GM19438 (cell line): ENCODE measurements around the gene DLG2.

Experiments
- ATAC-seq: cut with Tn5 transposase; IDR thresholded peaks from one replicate; pipeline ENCODE4 v1.9.1; 2021; ENCODE audit warnings: low read depth; ENCODE audit not compliant: unreplicated experiment

DLG2 gene

DNA sequence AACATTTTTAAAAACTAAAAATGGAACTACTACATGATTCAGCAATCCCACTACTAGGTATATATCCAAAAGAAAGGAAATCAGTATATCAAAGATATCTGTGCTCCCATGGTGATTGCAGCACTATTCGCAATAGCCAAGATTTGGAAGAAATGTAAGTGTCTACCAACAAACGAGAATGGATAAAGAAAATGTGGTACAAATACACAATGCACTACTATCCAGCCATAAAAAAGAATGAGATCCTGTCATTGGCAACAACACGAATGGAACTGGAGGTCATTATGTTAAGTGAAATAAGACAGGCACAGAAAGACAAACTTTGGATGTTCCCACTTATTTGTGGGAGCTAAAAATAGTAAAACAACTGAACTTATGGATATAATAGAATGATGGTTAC lies 1765.1 kb downstream of the DLG2 start:
- ATAC-seq: no peak

DNA sequence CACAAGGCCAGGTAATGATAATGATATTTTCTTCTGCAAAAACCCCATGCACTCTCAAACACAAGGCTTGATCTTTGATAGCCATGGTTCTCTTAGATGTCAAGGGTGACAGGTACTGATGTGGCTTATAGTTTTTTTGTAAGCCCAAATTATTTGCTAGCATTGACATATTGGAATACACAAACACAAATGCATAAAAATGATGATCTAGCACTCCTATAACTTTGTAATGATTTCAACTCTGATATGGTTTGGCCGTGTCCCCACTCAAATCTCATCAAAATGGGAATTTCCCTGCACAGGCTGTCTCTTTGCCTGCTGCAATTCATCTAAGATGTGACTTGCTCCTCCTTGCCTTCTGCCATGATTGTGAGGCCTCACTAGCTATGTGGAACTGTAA lies 1768.5 kb downstream of the DLG2 start:
- no peak for ATAC-seq

DNA sequence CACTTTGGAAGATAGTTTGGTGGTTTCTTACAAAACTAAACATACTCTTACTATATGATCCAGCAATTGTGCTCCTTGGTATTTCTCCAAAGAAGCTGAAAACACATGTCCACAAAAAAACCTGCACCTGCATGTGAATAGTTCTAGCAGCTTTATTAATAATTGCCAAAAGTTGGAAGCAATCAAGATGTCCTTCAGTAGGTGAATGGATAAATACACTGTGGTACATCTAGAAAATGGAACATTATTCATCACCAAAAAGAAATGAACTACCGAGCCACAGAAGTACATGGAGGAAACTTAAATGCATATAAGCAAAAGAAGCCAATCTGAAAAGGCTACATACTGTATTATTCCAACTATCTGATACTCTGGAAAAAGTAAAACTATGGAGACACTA lies 1771.9 kb downstream of the DLG2 start:
- no peak for ATAC-seq

DNA sequence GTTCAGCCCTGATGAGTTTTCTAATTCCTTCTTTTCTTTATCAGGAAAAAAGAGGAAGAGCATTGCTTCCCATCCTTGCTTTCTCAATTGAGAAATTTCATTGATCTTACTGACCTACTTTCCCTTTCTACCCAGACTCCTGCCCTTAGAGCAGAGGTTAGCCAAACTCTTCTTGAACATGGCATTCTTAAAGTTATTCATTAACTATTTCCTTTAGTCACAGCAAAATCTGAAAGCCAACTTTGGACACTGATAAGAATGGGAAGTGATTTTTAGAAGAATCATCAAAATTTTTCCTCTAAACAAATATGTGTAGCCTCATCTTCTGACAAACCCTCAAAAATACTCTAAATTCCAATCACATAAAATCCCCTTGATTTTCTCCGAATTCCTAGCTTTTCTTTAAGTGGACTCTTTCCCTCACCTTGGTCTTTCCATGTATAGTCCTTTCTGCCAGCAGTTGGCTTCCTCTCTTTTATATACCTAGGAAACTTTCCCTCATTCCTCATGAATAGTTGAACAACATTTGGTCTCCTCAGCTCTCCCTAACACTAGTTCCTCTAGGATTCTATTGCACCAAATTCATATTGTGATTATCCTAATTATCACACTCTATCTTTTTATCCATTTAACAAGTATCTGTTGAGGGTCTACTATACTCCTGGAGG lies 1774.2 kb downstream of the DLG2 start:
- ATAC-seq: no peak

DNA sequence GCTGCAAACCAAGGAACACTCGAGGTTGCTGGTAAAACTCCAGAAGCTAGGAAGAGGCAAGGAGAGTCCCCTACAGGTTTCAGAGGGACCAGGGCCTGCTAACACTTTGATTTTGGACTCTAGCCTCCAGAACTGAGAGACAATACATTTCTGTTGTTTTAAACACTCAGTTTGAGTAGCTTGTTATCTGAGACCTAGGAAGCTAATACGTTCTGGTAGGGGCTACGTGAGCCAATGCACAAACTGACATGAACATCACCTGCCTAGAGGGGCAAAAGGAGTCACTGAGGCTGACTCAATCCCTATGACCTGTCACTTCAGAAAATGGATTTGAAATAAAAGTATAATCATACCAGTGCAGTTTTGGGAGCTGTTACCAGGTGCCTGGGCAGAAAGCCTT lies 1775.1 kb downstream of the DLG2 start:
- no peak for ATAC-seq

DNA sequence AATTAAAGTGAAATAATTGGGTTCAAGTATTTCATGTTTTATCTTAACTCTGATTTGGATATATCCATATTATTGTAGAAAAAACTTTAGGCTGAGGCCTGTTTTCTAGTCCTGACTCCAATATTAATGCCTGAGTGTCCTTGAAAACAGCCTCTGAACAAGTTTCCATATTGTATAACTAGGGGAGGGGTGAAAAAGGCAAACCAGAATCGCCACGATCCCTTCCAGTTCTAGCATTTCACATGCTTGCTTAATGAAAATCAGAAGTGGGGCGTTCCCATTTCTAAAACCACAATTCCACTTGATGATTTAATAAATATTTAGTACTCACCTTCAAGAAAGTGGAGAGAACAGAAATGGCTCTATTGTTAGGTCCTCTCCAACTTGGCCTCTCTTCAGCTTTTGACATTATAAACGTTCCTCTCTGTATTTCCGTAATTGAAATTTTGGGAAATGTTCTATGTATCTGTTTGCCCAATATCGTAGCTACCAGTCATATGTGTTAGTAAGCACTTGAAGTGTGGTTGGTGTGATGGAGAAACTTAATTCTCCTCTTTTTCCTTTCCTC lies 1779.6 kb downstream of the DLG2 start:
- no peak for ATAC-seq

DNA sequence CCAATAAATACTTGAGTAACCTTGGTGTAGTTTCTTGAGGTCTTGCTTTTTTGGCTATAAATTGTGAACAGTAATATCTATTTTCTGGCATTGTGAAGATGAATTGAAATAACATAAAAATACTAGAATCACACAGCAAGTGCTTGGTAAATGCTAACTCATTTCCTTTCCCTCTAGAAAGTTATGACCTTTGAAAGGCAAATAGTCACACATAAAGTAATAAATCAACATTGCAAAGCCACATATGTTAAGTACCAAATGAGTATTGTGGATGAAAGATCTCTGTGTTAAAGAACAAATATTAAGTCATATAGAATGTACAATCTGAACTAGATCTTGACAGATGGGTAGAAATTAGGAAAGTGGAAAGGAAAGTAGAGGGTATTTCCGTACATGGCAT lies 1781.3 kb downstream of the DLG2 start:
- ATAC-seq: no peak

DNA sequence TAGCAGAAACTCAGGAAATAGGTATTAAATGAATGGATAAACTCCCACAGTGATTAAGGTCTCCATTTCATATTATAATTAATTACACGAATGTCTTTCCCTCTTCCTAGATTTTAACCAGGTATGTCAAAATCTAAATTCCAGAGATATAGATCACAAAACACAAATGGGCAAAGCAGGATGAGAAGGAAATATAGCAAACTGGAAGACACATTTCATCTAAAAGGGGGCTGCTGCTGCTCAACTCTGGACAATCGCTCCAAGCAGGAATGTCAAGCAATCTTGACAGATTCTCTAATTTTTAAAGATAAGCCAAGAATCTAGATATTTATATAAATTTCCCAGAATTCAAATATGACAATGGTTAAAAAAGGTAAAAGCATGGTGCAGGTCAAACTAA lies 1786.8 kb downstream of the DLG2 start:
- no peak for ATAC-seq

DNA sequence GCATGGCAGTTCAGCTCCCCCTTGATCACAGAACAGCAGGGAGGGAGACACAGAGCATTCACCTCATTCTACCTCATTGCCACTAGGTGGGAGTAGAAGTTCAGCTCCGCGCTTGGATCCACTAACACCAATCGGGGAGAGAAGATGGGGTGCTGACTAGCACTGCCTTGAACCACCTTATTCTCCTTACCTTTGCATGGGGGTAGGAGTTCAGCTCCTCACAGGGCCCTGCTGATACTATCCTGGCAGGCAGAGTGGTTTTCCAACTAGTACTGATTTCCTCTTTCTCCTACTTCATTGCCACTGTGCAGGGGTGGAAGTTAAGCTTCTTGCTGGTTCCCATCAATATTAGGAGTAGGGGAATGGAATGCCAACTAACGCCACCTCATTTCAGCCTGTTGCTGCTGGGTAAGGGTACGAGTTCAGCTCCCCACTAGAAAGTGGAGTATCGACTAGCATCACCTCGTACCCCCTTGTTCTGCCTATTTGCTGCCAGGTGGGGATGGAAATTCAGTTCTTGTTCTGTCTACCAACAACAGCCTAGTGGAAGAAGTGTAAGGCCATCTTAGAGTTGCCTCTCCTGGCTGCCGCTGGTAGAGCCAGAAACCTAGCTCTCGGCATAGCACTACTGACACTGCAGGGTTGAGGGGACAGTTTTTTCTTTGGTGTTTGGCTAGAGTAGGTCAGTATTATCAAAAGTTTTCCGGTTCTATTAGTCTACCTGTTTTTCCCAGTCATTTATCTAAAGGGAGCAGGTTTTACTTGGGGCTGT lies 1790.1 kb downstream of the DLG2 start:
- peak; percentile 83 for ATAC-seq

DNA sequence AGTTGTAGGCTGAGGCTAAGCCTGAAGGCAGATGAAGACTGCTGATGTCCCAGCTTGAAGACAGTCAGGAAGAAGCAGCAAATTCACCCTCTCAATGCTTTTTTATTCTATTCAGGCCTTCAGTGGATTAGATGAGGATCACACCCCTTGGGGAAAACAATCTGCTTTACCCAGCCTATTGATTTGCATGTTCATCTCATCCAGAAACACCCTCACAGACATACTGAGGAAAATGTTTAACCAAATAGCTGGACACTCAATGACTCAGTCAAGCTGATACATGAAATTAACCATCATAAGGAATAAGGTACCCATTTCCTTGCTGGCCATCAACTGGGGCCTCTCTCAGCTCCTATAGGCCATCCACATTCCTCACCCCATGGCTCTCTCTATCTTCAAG lies 1791.1 kb downstream of the DLG2 start:
- ATAC-seq: no peak

DNA sequence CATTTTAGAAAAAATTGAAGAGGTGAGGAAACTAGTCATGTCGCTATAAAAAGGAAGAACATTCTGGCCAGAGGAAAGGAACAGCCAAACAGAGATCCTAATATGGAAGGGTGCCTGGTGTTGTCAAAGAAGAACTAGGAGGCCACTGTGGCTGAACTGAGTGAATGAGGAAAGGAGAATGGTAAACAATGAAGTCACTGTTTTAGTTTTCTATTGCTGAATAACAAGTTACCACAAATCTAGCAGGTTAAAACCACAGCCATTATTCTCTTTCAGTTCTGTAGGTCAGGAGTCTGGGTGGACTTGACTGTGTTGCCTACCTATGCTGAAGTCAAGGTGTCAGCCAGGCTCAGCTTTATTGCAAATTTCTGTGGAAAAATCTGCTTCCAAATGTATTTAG lies 1791.7 kb downstream of the DLG2 start:
- peak; percentile 83 for ATAC-seq

DNA sequence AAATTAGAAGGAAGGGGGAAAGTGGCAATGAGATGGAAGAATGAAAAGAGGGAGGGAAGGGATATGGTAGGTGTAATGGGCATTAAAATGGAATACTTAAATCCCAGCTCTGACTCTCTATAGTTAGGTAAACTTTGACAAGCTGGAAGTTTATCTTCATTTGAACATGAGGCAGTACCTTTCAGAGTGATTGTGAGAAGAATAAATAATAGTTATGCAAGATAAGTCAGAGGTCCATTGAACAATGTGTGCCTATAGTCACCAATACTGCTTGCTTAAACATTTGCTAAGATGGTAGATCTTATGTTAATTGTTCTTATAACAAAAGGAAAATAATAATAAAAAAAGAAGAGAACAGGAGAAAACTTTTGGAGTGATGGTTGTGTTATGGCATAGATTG lies 1795.2 kb downstream of the DLG2 start:
- ATAC-seq: no peak

DNA sequence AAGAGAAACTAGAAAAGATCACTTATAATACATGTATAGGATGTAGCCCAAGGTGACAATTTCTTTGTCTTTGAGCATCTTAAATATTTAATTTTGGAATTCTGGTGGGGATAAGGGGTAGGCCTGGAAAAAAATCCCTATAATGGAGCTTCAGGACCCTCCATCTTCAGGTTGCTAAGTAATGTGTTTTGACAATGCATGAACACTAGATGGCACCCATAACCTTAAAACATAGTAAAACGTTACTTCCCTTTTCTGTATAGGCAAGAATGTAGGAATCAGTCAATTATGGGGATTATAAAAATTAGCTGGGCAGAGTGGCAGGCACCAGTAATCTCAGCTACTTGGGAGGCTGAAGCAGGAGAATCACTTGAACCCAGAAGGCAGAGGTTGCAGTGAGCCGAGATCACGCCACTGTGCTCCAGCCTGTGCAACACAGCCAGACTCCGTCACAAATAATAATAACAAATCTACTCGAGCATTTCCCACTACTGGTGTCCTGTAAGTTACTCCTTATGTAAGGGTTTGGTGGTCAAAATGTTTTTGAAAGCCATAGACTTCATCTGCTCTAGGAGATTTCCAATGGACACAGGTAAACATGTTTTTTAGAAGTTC lies 1799.1 kb downstream of the DLG2 start:
- peak; percentile 76 for ATAC-seq

DNA sequence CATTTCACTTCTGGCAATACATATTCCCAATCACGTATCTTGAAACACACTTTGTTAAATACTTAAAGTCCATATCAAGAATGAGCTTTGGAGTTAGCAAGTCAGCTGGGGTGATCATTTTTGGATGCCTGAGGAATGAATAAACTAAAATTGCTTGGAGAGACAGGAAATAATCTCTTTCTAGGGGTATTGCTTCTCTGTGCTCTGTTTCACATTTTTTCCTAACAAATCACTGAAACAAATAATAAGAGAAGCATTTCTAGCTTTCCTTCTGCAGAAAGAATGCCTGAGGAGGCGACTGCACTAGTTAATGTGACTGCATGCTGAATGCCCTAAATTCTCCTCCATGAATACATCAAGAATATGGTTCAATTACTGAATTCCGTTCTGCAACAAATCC lies 1799.6 kb downstream of the DLG2 start:
- no peak for ATAC-seq

DNA sequence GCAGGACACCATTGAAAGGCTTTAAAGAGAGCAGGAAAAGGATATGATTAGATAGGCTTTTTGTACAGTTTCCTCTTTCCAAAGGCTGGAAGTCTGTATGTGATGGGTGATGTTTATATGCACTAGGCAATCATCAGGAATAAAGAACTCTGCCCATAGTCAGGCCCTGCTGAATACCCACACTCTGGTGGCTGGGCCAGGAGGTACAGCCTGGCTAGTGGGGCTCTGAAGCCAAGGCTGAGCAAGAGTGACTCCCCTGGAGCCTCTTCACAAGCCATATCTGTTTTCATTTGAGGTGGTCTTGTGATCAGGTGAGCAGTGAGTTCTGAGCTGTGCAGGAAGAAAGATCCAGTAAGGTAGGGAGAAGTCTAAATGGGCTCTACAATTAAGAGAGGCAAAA lies 1801.1 kb downstream of the DLG2 start:
- ATAC-seq: no peak

DNA sequence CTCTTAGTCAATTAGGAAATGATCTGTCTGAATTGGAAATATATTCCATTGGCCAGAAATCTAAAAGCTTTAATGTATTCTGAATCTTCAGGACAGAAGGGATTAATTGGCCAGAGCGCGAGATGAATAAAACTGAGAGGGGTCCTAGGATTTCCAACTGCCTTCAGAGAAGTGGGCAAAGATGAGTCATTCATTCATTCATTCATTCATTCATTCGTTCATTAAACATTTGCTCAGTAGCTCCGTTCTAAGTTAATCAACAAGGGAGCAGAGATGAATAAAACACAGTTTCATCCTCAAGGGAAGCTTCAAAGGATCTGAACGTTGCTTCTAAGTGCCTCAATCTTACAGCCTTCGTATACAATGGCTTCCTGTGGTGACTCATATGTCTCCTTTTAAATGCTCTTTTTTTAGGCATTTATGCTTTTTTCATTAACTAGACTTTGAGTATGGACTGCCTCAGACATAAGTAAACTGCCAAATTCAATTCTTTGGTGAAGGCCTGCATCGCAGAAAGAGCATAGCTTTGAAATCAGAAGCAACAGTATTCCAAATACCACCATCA lies 1803.6 kb downstream of the DLG2 start:
- no peak for ATAC-seq

DNA sequence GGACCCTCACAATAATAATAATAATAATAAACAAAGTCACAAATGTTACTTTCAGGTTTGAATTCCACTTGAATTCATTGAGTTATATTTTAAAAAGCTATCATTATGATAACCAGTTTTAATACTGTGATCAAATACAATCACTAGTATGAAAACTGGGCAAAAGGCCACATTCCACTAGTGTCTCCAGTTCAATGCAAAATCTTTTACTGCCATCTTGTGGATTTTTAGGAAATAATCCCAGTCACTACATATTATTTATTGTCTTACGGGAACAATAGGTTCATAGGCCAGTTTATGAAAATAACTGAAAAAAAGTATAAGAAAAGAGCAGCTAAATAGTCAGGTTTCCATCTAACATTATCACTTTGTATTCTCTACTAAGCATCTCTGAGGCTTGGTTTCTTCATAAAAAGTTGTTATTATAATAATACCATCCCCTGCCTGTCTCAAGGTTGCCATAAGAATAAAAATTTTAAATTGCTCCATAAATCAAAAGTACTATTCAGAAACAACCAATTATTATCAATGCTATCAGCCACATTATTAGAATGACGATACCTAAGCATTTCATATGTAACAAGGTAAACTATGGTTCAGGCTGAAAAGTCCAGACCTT lies 1807.1 kb downstream of the DLG2 start:
- ATAC-seq: no peak

DNA sequence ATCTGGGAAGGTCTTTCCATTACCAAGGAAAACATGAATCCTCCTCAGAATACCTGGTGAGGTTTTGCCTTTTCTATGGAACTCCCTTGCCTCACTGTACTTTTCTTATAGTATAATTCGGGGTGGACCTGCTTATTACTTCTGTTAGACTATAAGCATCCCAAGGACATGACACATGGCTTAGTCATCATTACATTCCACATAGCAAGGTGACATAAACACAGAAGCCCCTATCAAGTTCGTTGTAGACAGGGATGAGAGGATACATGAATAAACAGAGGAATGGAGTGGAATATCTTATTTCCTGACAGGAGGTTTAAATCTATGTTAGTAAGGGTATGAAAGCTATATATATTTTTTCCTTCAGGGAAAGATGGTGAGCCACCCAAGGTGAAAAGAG lies 1808.8 kb downstream of the DLG2 start:
- ATAC-seq: no peak

DNA sequence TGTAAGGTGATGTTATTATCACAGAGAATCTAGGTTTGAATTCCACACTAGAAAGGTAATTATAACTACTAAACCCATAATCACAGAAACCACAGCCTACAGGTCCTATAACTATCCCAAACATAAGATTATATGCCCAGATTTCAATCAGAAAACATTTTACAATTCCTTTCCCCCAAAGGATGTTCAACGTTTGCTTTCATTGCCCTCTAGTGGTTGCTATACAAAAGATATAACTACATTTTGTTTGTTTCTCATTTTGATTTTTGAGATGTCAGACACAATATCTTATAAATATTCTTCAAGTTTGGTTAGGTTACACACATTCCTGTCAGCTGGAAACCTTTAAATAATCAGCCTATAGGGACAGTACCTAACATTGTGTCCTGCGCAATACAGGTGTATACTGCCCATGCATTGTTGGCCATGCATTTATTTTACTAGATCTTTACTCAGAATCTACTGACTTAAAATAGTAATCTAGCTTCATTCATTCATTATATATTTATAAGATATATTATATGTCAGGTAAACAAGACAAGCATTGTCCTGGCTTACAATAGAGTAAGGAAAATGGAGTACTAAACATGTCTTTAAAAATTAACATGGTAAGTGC lies 1810.5 kb downstream of the DLG2 start:
- no peak for ATAC-seq

DNA sequence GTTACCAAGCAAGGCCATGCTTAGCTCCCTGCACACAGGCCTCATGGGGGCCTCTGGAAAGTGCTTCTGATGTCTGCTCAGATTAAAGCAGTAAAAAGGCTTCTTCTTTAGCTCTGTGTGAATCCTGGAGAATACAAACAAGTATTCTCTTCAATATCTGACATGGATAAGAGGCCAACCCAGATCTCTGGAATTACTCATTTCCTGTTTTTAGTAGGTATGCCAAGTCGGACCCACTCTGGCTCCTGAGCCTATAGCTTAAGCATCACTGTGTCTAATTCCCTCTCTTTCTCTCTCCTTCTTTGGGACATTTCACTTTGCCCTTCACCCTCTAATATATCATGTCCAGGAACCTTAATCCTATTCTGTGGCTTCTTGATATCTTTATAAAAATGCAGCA lies 1811.4 kb downstream of the DLG2 start:
- no peak for ATAC-seq
